ENCODE data around the gene ERBB2.

GRCh38 chr17:39667945-39668924 lies 31.6 kb upstream of the ERBB2 start, which contains the start of gene PNMT:
- peak in 2 of 3 donors; percentile 9 to 17 for TF ChIP-seq POLR2AphosphoS5 (IDR thresholded peaks at IDR 0.05)
- peak; percentile 52 to 74 (median 57) for TF ChIP-seq CTCF (IDR thresholded peaks at IDR 0.05)
